Neuron (in vitro differentiated cells): Measurements from ENCODE around the gene ZNF441.
A peak's percentile ranks its signal among the peaks of the same experiment; 100 is the strongest.
"Not testable (repeated sequence)": the region's sequence is repeated elsewhere in the genome, so short reads cannot be mapped to it uniquely, and the experiment has no call there.

Experiments used
- H2AFZ ChIP-seq: one replicate; pipeline ENCODE4 v1.6.1; 2013; ENCODE audit warnings: low read depth, mild to moderate bottlenecking, inconsistent platforms, low read length, moderate library complexity
- H3K27me3 ChIP-seq: one replicate; pipeline ENCODE4 v1.6.1; 2013; ENCODE audit warnings: low read length; ENCODE audit not compliant: insufficient read depth
- H3K36me3 ChIP-seq: one replicate; pipeline ENCODE4 v1.6.1; 2013; ENCODE audit warnings: low read length; ENCODE audit not compliant: insufficient read depth
- H3K4me1 ChIP-seq: one replicate; pipeline ENCODE4 v1.6.1; 2013; ENCODE audit warnings: low read length; ENCODE audit not compliant: insufficient read depth
- H3K4me3 ChIP-seq: 2 replicates; pipeline ENCODE4 v1.5.1; 2013; ENCODE audit warnings: mild to moderate bottlenecking, low read length, moderate library complexity
- H3K9me3 ChIP-seq: one replicate; pipeline ENCODE4 v1.6.1; 2013; ENCODE audit warnings: low read length

Gene ZNF441

DNA sequence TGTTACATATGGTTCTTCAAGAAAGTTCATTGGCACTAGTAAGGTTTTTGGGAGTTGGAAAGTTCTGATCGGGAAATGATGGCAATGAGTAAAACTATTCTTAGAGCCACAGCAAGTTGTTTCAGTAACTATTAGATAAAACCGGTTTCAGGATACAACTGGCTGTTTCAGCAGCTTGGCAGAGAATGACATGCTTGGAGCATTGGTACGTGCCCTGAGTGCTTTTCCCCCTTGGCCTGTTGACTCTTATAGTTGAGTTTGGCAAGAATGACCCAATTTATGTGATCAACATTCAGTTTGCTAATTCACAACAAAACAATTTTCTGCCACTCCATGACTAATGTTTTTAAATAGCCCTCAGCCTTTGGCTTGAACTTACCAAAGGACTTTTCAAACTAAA is 20.7 kb downstream of the ZNF441 start:
- Histone ChIP-seq H3K9me3 (peaks cover 30% of the 10 kb centered on the region), H3K4me3 (no peak overlapping the region)

DNA sequence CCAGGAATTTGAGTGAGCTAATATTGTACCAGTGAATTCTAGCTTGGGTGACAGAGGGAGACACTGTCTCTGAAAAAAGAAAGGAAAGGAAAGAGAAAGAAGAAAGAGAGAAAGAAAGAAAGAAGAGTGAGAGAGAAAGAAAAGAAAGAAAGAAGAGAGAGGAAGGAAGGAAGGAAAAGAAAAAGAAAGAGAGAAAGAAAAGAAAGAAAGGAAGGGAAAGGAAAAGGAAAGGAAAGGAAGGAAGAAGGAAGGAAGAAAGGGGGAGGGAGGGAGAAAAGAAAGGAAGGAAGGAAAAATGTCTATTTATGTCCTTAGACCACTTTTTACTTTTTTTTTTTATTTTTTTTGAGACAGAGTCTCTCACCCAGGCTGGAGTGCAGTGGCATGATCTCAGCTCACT is 26.1 kb downstream of the ZNF441 start:
- no peak overlapping the region for H3K4me3 ChIP-seq
- peaks cover 8% of the 10 kb centered on the region for H3K4me1 ChIP-seq
- no peaks in the 10 kb centered on the region for H3K36me3 ChIP-seq
- H2AFZ ChIP-seq, result no peak overlapping the region
- H3K9me3 ChIP-seq, result peaks cover under 1% of the 10 kb centered on the region
- H3K27me3 ChIP-seq, result no peaks in the 10 kb centered on the region

More for the DNA sequence above, 20.7 kb downstream of the ZNF441 start:
- H3K4me1 ChIP-seq, result no peaks in the 10 kb centered on the region
- no peak overlapping the region for H2AFZ ChIP-seq
- H3K36me3 ChIP-seq, result peaks cover 27% of the 10 kb centered on the region
- no peaks in the 10 kb centered on the region for H3K27me3 ChIP-seq

DNA sequence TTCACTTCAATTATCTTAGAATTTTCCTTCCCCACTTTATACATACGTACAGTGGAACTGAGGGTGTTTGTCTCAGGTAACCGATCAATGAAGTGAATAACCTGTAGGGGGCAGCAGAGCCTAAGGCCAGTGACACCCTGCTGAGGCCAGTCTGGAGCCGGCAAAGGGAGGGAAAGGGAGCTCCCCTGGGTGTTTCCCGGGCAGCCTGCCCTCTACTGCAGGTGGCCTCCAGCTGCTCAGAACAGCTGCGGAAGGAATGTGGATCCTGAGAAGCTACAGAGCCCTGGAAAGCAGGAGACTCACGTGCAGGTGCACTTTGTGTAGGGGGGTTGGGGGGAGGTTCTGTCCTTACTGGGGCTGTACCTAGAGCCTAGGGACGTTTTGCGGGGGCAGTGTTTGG is 30.7 kb downstream of the ZNF441 start:
- Histone ChIP-seq H3K9me3 (peaks cover 7% of the 10 kb centered on the region), H3K4me1 (peaks cover 14% of the 10 kb centered on the region), H2AFZ (no peak overlapping the region), H3K27me3 (no peaks in the 10 kb centered on the region), H3K4me3 (peak overlapping the region; percentile 94), H3K36me3 (peaks cover 6% of the 10 kb centered on the region)

DNA sequence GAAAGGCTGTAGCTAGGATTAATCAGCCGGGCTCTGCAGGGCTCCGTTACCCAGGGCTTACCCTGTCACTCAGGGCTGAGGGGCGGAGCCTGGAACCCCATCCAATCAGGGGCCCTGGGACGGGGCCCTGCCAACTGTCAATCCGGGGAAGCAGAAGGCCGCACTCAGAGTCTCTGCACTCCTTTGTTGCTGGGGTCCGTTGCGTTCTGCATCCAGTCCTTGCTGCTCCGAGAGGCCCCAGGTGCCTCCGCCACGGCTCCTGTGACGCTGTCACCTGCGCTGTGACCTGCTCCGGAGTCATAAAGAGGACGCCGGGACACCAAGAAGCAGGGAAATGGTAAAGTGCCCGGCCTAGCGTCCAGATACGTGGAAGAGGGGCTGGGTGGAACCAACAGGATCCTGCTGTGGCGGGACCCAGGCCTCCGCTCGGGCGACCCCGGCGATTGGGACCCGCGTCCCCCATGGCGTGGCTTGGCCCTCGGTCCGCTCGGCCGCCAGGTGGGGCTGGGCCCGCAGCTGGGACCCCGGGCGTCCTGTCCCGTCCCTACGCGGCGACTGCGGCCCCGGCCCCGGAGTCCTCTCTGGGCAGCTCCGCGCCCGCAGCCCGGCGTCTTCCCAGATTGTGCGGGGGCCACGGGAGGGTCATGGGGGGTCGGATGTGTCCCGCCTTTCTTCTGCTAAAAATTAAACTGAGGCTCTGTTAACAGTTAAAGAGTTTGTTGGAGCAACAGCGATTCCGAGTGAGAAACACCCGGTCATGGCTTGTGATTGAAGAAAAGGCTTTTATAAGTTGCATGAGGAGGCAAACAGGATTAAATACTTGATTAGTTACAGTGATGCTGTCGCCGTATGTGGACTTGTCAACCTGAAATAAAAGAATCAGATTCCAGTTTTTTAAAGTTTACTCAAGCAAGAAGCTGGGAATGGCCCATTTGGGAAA is 31.9 kb downstream of the ZNF441 start, which contains the start of gene ZNF491:
Gene ZNF491, plus strand, starts transcription at position 133 of the 940 bp plus-strand sequence. CDS start 7,431 bp downstream, outside the sequence.
- Histone ChIP-seq H3K9me3 (peaks cover 13% of the 10 kb centered on the region), H3K27me3 (no peaks in the 10 kb centered on the region), H3K4me3 (peak within 1 kb of the TSS; percentile 94), H2AFZ (peak within 1 kb of the TSS; percentile 63), H3K36me3 (peaks cover 9% of the 10 kb centered on the region), H3K4me1 (peaks cover 14% of the 10 kb centered on the region)

DNA sequence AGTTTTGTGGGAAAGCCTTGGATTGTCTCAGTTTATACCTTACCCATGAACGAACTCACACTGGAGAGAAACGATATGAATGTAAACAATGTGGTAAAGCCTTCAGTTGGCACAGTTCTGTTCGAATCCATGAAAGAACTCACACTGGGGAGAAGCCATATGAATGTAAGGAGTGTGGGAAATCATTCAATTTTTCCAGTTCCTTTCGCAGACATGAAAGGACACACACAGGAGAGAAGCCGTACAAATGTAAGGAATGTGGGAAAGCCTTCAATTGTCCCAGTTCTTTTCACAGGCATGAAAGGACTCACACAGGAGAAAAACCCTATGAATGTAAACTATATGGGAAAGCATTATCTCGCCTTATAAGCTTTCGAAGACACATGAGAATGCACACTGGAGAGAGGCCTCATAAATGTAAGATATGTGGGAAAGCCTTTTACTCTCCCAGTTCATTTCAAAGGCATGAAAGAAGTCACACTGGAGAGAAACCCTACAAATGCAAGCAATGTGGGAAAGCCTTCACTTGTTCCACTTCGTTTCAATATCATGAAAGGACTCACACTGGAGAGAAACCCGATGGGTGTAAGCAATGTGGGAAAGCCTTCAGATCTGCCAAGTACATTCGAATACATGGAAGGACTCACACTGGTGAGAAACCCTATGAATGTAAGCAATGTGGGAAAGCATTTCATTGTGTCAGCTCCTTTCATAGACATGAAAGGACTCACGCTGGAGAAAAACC is 39.7 kb downstream of the ZNF441 start:
- H3K4me3 ChIP-seq, result no peak overlapping the region

DNA sequence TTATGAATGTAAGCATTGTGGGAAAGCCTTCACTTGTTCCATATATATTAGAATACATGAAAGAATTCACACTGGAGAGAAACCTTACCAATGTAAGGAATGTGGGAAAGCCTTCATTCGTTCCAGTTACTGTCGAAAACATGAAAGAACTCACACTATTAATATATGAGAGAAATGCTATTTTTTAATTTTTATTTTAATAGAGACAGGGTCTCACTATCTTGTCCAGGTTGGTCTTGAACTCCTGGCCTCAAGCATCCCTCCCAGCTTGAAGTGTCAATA is 40.2 kb downstream of the ZNF441 start:
- H3K4me3 ChIP-seq, result no peak overlapping the region
- no peaks in the 10 kb centered on the region for H3K4me1 ChIP-seq
- no peak overlapping the region for H2AFZ ChIP-seq
- H3K9me3 ChIP-seq, result peaks cover 50% of the 10 kb centered on the region
- no peaks in the 10 kb centered on the region for H3K27me3 ChIP-seq
- peaks cover 55% of the 10 kb centered on the region for H3K36me3 ChIP-seq

More for the DNA sequence above, 39.7 kb downstream of the ZNF441 start:
- H2AFZ ChIP-seq, result no peak overlapping the region
- H3K27me3 ChIP-seq, result no peaks in the 10 kb centered on the region
- H3K9me3 ChIP-seq, result peaks cover 52% of the 10 kb centered on the region
- H3K4me1 ChIP-seq, result no peaks in the 10 kb centered on the region
- H3K36me3 ChIP-seq, result peaks cover 56% of the 10 kb centered on the region

DNA sequence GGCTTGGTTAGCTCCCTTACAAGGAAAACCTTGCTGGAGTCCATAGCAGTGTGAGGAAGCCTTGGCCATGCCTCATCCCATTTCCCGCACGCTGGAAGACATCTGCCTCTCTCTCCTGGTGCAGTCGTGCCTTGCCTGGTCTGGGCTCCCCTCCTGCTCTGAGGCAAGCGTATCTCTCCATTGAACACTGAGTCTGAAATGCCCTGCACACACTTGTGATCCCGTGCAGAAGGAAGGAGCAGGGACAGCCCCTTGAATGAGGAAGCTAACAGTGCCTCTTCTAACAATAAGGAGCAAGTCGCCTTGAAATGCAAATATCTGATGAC is 46.9 kb downstream of the ZNF441 start:
- Histone ChIP-seq H3K27me3 (no peaks in the 10 kb centered on the region), H2AFZ (no peak overlapping the region), H3K36me3 (peaks cover 29% of the 10 kb centered on the region), H3K4me3 (peak overlapping the region; percentile 81), H3K9me3 (peaks cover 20% of the 10 kb centered on the region), H3K4me1 (peaks cover 6% of the 10 kb centered on the region)

DNA sequence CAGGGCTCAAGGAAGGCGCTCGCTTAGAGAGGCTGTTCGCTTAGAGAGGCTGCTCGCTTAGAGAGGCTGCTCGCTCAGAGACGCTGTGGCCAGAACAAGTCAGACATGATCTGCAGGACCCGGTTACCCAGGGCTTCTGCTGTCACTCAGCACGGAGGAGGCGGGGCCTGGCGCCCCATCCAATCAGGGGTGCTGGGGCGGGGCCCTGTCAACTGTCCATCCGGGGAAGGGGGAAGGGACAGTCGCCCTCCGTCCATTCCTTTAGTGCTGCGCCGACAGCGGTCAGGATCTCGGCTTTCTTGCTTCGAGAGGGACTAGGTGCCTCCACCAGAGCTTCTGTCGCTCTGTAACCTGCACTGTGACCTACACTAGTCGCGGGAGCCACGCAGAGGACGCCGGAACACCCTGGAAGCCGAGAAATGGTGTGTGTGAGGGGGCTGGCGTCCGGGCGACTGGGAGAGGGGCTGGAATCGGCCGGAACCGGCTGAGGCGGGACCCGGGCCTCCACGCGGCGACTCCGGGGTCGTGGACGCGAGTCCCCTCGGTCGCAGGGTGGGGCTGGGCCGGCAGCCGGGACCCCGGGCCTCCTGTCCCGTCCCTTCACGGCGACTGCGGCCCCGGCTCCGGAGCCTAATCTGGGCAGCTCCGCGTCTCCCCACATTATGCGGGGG is 47.4 kb downstream of the ZNF441 start, which contains the start of gene ZNF440:
Gene ZNF440, plus strand, starts transcription at position 245 of the 671 bp plus-strand sequence. Its CDS starts 175 bp downstream, at position 420.
- H3K9me3 ChIP-seq, result peaks cover 19% of the 10 kb centered on the region
- peaks cover 6% of the 10 kb centered on the region for H3K4me1 ChIP-seq
- peak within 1 kb of the TSS; percentile 58 for H2AFZ ChIP-seq
- peaks cover 29% of the 10 kb centered on the region for H3K36me3 ChIP-seq
- no peaks in the 10 kb centered on the region for H3K27me3 ChIP-seq
- peak within 1 kb of the TSS; percentile 81 for H3K4me3 ChIP-seq

DNA sequence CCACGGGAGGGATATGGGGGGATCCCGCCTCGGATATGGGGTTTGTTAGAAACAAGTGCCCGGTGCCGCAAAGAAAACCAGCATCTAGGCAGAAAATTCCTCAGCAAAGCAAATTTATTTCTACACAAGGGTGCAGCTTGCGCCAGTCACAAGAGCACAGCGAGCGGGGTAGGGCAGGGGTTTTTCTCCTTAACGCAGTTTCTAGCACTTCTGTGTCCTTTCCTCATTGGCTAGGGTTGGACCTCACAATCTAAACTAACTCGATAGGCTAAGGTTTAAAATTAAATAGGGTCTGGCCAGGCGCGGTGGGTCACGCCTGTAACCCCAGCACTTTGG is 47.9 kb downstream of the ZNF441 start:
- Histone ChIP-seq H3K36me3 (peaks cover 29% of the 10 kb centered on the region), H3K27me3 (no peaks in the 10 kb centered on the region), H3K4me3 (peak overlapping the region; percentile 81), H3K4me1 (peaks cover 6% of the 10 kb centered on the region), H2AFZ (peak overlapping the region; percentile 58), H3K9me3 (peaks cover 22% of the 10 kb centered on the region)

DNA sequence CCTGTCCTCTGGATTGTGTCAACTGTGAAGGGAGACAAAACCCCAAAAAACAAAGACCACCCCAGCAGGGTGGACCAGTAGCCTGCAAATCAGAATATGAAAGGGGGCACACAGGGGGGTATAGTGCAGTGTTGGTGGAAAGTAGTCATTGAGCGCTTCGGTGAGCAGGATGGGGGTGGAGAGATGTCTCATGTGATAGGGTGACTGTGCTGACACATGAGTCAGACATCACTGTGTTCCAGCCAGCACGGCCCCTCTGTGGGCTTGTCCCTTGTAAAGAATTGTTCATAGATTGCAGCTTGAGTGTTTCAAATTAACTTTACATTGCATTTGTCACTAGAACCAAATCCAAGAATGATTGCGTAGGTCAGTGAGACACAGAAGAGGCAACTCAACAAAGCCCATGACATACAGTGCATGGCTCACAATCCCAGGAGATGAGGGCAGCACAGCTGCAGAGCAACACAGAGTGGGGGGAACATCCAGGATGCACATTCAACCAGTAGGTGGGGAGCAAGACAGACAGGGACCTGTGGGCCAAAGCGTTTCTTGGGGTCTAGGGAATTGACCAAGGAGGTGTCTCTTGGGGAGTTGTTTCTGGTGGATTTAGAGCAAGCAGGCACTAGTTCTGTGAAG is 54.8 kb downstream of the ZNF441 start:
- no peaks in the 10 kb centered on the region for H3K27me3 ChIP-seq
- H3K36me3 ChIP-seq, result peaks cover 41% of the 10 kb centered on the region
- H3K9me3 ChIP-seq, result peaks cover 38% of the 10 kb centered on the region
- H2AFZ ChIP-seq, result no peak overlapping the region
- H3K4me3 ChIP-seq, result no peak overlapping the region
- no peaks in the 10 kb centered on the region for H3K4me1 ChIP-seq

DNA sequence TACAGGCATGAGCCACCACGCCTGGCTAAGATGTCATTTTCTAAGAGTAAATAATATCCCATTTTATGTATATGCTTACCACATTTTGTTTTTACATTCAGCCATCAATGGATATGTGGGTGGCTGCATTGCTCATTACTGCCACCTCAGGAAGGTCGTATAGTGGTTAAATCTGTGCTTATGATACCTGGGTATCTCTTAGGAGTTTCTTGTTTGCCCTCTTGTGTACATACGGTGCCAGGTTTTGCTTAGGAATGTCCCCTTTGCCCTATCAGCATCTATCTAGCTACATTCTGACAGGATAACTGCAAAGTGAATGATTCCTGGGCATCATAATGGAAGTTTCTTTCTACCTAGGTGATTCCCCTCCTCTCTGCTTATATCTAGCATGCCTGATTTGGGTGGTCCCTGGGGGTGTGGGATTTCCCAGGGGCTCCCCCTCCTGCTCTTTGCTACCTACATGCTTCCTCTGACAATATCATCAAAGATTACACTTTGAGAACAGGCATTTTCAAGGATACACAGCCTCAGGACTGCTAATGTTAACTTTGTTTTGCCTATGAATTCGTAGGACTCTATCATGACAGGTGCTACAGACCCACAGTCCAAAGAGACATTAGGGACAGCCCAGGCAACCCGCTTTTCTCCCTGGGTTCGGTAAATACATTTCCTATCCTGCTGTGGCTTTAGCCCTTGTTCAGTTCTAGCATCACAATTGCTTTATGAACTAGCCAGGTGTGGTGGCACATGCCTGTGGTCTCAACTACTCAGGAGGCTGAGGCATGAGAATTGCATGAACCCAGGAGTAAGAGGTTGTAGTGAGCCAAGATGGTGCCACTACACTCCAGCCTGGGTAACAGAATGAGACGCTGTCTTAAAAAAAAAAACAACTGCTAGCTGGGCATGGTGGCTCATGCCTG is 62.4 kb downstream of the ZNF441 start:
- H3K4me1 ChIP-seq, H3K27me3 ChIP-seq, H3K4me3 ChIP-seq, H2AFZ ChIP-seq: not testable (repeated sequence)
- H3K36me3 ChIP-seq, result peaks cover 55% of the 10 kb centered on the region
- H3K9me3 ChIP-seq, result peaks cover 57% of the 10 kb centered on the region
